HepG2 (cell line): ENCODE results near the gene NACC2. TPM values are rescaled to one million over a fixed set of nuclear protein-coding genes. Genes with fewer than 3 reads are reported as not detected.

Source experiments
- ATAC-seq: fragments of 200-7000 bp; cut with Tn5 transposase; 3 replicates; pipeline ENCODE4 v1.9.1; 2020; ENCODE audit warnings: mild to moderate bottlenecking, moderate library complexity
- BruUV-seq: library from RNA; stranded (reverse); fragments of 400-500 nt; replicated peaks from 2 replicates; lab custom pipeline; 2021; lab: Mats Ljungman, UMichigan
- CTCF ChIA-PET: fragments of 300-600 bp; formaldehyde crosslinking; extraction: SDS; loops from one replicate; lab custom pipeline; 2021; ENCODE audit warnings: low total read pairs, inconsistent platforms, low intra/inter-chr PET ratio; lab: Yijun Ruan, JAX
- POLR2A ChIA-PET: fragments of 350-600 bp; sonication (Branson Sonifier 250); formaldehyde crosslinking; loops from one replicate; lab custom pipeline; 2020; ENCODE audit warnings: antibody characterized with exemption, inconsistent platforms; lab: Yijun Ruan, JAX
- DNase-seq: peaks from one replicate; pipeline ENCODE4 v3.0.0-alpha.2; 2015; ENCODE audit warnings: low spot score
- FAIRE-seq: peaks from 3 replicates; lab custom pipeline; 2011; peaks lifted over from hg19 to GRCh38; lab: Jason Lieb, UNC
- H2AFZ ChIP-seq: one replicate; pipeline ENCODE4 v1.6.1; 2011; ENCODE audit warnings: low read length, inconsistent platforms
- H3K27ac ChIP-seq: fragments of 300-600 bp; 3 replicates; pipeline ENCODE4 v1.8.0; 2011; ENCODE audit warnings: mixed run types, mild to moderate bottlenecking, mixed read lengths, low read length, inconsistent platforms; ENCODE audit not compliant: insufficient read depth; ENCODE audit errors: extremely low read length
- H3K27me3 ChIP-seq, 2 experiments: fragments of 200-600 bp in 1 of 2; 2 replicates in 1 of 2; 3 replicates in 1 of 2; pipeline versions ENCODE4 v1.6.0 to v1.8.0; 2011; ENCODE audit warnings: low read length in 2 of 2, mild to moderate bottlenecking in 2 of 2, moderate library complexity in 2 of 2, inconsistent platforms in 1 of 2; ENCODE audit not compliant: insufficient read depth in 2 of 2, control insufficient read depth in 1 of 2
- H3K36me3 ChIP-seq, 2 experiments: fragments of 200-600 bp in 1 of 2; replicated peaks in 1 of 2; 2 replicates in 1 of 2; 3 replicates in 1 of 2; pipeline versions ENCODE4 v1.5.1 to v1.8.0; 2011; ENCODE audit warnings: low read length in 2 of 2, inconsistent platforms in 1 of 2; ENCODE audit not compliant: insufficient read depth in 2 of 2, control insufficient read depth in 1 of 2
- H3K4me1 ChIP-seq: 2 replicates; pipeline ENCODE4 v1.5.1; 2012; ENCODE audit warnings: low read length, inconsistent platforms; ENCODE audit not compliant: insufficient read depth
- H3K4me2 ChIP-seq: 2 replicates; pipeline ENCODE4 v1.6.0; 2011; ENCODE audit warnings: low read depth, low read length, inconsistent platforms
- H3K4me3 ChIP-seq, 3 experiments: fragments of 200-600 bp in 1 of 3; sonication (generic), shearing (Covaris generic) in 1 of 3; replicated peaks in 1 of 3; 2 replicates each; pipeline ENCODE4 v1.5.1; 2011 to 2016; ENCODE audit warnings: low read length in 3 of 3, inconsistent platforms in 2 of 3, low read depth in 2 of 3, mild to moderate bottlenecking in 2 of 3, control low read depth in 1 of 3, mixed read lengths in 1 of 3; ENCODE audit not compliant: insufficient read depth in 1 of 3
- H3K79me2 ChIP-seq: one replicate; pipeline ENCODE4 v1.6.1; 2011; ENCODE audit warnings: low read length, inconsistent platforms; ENCODE audit not compliant: insufficient read depth
- H3K9ac ChIP-seq: 2 replicates; pipeline ENCODE4 v1.6.0; 2011; ENCODE audit warnings: mild to moderate bottlenecking, low read depth, low read length, inconsistent platforms; ENCODE audit not compliant: insufficient read depth
- H3K9me3 ChIP-seq: 2 replicates; pipeline ENCODE4 v1.5.1; 2012; ENCODE audit warnings: mild to moderate bottlenecking, low read length
- H4K20me1 ChIP-seq: 2 replicates; pipeline ENCODE4 v1.6.0; 2011; ENCODE audit warnings: inconsistent platforms, mild to moderate bottlenecking, low read length, moderate library complexity; ENCODE audit not compliant: insufficient read depth
- ADNP ChIP-seq: sonication (generic); formaldehyde crosslinking; IDR thresholded peaks from 2 replicates; pipeline ENCODE4 v1.4.0; 2020; ENCODE audit warnings: missing genetic modification reagents
- ARID2 ChIP-seq: sonication (generic); formaldehyde crosslinking; IDR thresholded peaks from 2 replicates; pipeline ENCODE4 v1.8.1; 2022; ENCODE audit warnings: mild to moderate bottlenecking, missing genetic modification reagents, borderline replicate concordance
- ATRX ChIP-seq: sonication (generic); formaldehyde crosslinking; IDR thresholded peaks from 2 replicates; pipeline ENCODE4 v1.4.0; 2020; ENCODE audit warnings: missing genetic modification reagents, borderline replicate concordance
- CBX2 ChIP-seq, 2 experiments: fragments of 200-600 bp in 1 of 2; sonication (generic); formaldehyde crosslinking in 1 of 2; IDR thresholded peaks; 2 replicates each; pipeline versions ENCODE4 v1.7.0 to v1.8.1; 2018 to 2022; ENCODE audit warnings: low read depth in 2 of 2, low read length in 1 of 2, mild to moderate bottlenecking in 1 of 2, missing genetic modification reagents in 1 of 2
- FIP1L1 ChIP-seq: fragments of 200-400 bp; formaldehyde crosslinking; IDR thresholded peaks from 2 replicates; pipeline ENCODE4 v1.6.1; 2018; ENCODE audit warnings: low read depth, mild to moderate bottlenecking, low read length, moderate library complexity, borderline replicate concordance; ENCODE audit not compliant: insufficient read depth
- MEIS1 ChIP-seq: sonication (generic); formaldehyde crosslinking; IDR thresholded peaks from 2 replicates; pipeline ENCODE4 v1.9.0; 2021; ENCODE audit warnings: mild to moderate bottlenecking, missing genetic modification reagents, moderate library complexity, borderline replicate concordance
- RFXANK ChIP-seq: IDR thresholded peaks from 2 replicates; pipeline ENCODE4 v1.6.1; 2016
- YEATS2 ChIP-seq: sonication (generic); formaldehyde crosslinking; IDR thresholded peaks from 2 replicates; pipeline ENCODE4 v1.4.0; 2020; ENCODE audit warnings: missing genetic modification reagents, borderline replicate concordance
- ZNF772 ChIP-seq: sonication (generic); formaldehyde crosslinking; IDR thresholded peaks from 2 replicates; pipeline ENCODE4 v1.5.0; 2020; ENCODE audit warnings: mild to moderate bottlenecking, missing genetic modification reagents
- ZNF878 ChIP-seq: sonication (generic); formaldehyde crosslinking; IDR thresholded peaks from 2 replicates; pipeline ENCODE4 v1.8.1; 2023; ENCODE audit warnings: mild to moderate bottlenecking, missing genetic modification reagents, moderate library complexity
- WGBS: methylation state at CpG from one replicate; pipeline ENCODE4 v1.1.6; 2017; ENCODE audit warnings: low lambda C conversion rate; 5-methylcytosine and 5-hydroxymethylcytosine counted together
- in situ Hi-C: cut with HindIII; loops from 2 replicates; pipeline ENCODE4 v1.10.0; 2017; ENCODE audit warnings: low pct_unique_long_range_greater_than_20kb; ENCODE audit not compliant: extremely low pct_ligation_motif_present
- intact Hi-C: fragments of 100-400 bp; cut with micrococcal nuclease; formaldehyde crosslinking; loops from one replicate; pipeline ENCODE4 v1.10.0; 2022; ENCODE audit not compliant: unreplicated experiment
- polyA plus RNA-seq, 8 experiments: library from polyadenylated mRNA; depleted of rRNA in 3 of 8; stranded (reverse) in 7 of 8; unstranded in 1 of 8; fragments of >200 nt; fragmentation: Illumina TruSeq in 4 of 8; extraction: Trizol in 4 of 8; gene quantifications; 2 replicates each; pipeline versions ENCODE4 v1.2.1 to v1.2.3, GENCODE V29; 2011 to 2016; ENCODE audit warnings: low read depth in 4 of 8, missing spikeins in 1 of 8, mixed read lengths in 1 of 8; ENCODE audit not compliant: insufficient read depth in 1 of 8
- total RNA-seq, 5 experiments: library from RNA; depleted of rRNA; stranded (reverse); fragments of >200 nt; fragmentation: Illumina TruSeq; extraction: Trizol; gene quantifications; 2 replicates each; pipeline ENCODE4 v1.2.3, GENCODE V29; 2016; ENCODE audit warnings: low read depth in 1 of 5
- TF ChIP-seq, protein P1 (sequence below): sonication (generic); formaldehyde crosslinking; IDR thresholded peaks from 2 replicates; pipeline ENCODE4 v1.5.1; 2020; ENCODE audit warnings: missing genetic modification reagents, mild to moderate bottlenecking, borderline replicate concordance
- TF ChIP-seq, protein P2 (sequence below): IDR thresholded peaks from 2 replicates; pipeline ENCODE4 v1.6.1; 2016; ENCODE audit warnings: low read depth, control low read depth
- TF ChIP-seq, protein P3 (sequence below): sonication (generic); formaldehyde crosslinking; IDR thresholded peaks from 2 replicates; pipeline ENCODE4 v1.4.0; 2020; ENCODE audit warnings: missing genetic modification reagents
- TF ChIP-seq, protein P4 (sequence below): sonication (generic); formaldehyde crosslinking; IDR thresholded peaks from 2 replicates; pipeline ENCODE4 v1.8.1; 2023; ENCODE audit warnings: mild to moderate bottlenecking, inconsistent platforms, moderate library complexity, missing genetic modification reagents, borderline replicate concordance

Gene NACC2
- total and polyA plus RNA-seq, 2 of the 13 experiments (the other 11 are each of a cell fraction or from before 2014, with no cell fraction given) = 5.9 to 12.3 TPM

DNA sequence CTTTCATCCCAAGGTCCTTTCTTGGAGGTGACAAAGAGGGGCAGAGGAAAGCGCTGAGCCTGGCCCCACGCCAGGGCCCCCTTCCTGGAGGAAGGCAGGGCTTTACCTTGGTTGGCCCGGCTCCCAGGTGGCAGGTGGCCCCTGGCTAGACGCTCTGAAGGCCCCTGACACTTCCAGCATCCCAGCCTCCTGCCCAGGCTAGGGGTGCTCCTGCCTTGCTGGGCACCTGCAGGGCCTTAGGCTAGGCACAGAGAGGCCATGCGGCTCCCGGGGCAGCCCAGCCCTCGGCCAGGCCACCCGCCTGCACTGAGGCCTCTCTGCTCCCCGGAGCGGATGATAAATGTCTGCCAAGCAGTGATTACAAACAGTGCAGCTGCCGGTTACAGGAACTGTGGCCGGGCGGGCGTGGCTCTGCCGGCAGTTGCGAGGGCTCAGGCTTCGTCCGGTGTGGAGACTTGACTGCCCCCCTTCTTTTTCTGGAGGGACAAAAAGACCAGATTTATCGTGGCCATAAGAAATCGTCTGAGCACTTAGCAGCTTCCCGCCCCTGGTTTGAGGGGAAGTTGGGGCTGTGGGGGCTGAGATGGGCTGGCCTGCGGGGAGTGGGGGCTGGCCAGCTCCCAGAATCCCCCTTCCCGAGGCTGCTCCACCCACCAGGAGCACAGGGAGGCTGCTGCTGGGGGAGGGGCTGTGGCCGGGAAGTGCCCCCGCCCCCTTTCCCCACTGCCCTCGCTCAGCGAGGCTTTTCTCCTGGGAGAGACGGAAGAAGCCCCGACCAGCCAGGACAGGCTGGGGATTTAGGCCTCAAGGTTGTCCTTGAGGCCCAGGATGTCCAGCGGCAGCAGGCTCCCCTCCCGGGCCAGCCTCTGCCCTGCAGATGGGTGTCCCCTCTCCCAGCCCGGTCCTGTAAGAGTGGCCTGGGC lies 102.3 kb downstream of the NACC2 start:
- peaks cover 72% of the 10 kb centered on the region for H3K4me1 ChIP-seq
- no peak overlapping the region for H2AFZ ChIP-seq
- in situ Hi-C loops = loop anchor here (25.0 kb wide), 1 partner anchor 270 kb away; no protein-coding TSS in a partner anchor
- peak overlapping the region; percentile 99 for H3K4me2 ChIP-seq
- H3K27me3 ChIP-seq = peaks cover 2 to 19% of the 10 kb centered on the region in 2 experiments; a peak in 3 of 5 replicates
- ChIA-PET CTCF (no interaction called here), POLR2A (interaction anchor here (0.8 to 4.6 kb wide), 12 partner anchors 10 to 126 kb away, joined by 3 to 99 read pairs (median 26); partner anchors contain the start of genes NACC2 and TMEM250)
- H3K9me3 ChIP-seq = no peaks in the 10 kb centered on the region
- ATAC-seq = peak; percentile 38
- peak overlapping the region; percentile 65 to 88 (median 74) for H3K4me3 ChIP-seq
- no peaks in the 10 kb centered on the region for H4K20me1 ChIP-seq
- H3K9ac ChIP-seq = peak overlapping the region; percentile 94
- BruUV-seq = no TSS peak
- WGBS = 0% methylated on average over 13 of the region's 32 CpGs
- peak; percentile 81 for DNase-seq
- intact Hi-C loops = loop anchor here (1.0 to 5.0 kb wide), 2 partner anchors 16 to 60 kb away; no protein-coding TSS in a partner anchor
- H3K79me2 ChIP-seq = no peaks in the 10 kb centered on the region
- no peaks in the 10 kb centered on the region for H3K36me3 ChIP-seq
- FAIRE-seq = peak; percentile 70
- peak overlapping the region; percentile 98 for H3K27ac ChIP-seq
- TF ChIP-seq, protein P1, sequence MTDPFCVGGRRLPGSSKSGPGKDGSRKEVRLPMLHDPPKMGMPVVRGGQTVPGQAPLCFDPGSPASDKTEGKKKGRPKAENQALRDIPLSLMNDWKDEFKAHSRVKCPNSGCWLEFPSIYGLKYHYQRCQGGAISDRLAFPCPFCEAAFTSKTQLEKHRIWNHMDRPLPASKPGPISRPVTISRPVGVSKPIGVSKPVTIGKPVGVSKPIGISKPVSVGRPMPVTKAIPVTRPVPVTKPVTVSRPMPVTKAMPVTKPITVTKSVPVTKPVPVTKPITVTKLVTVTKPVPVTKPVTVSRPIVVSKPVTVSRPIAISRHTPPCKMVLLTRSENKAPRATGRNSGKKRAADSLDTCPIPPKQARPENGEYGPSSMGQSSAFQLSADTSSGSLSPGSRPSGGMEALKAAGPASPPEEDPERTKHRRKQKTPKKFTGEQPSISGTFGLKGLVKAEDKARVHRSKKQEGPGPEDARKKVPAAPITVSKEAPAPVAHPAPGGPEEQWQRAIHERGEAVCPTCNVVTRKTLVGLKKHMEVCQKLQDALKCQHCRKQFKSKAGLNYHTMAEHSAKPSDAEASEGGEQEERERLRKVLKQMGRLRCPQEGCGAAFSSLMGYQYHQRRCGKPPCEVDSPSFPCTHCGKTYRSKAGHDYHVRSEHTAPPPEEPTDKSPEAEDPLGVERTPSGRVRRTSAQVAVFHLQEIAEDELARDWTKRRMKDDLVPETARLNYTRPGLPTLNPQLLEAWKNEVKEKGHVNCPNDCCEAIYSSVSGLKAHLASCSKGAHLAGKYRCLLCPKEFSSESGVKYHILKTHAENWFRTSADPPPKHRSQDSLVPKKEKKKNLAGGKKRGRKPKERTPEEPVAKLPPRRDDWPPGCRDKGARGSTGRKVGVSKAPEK (CRISPR knock-in tag) = no peak
- TF ChIP-seq FIP1L1 = no peak
- TF ChIP-seq ARID2 (CRISPR knock-in tag) = no peak
- TF ChIP-seq ADNP = no peak
- TF ChIP-seq RFXANK = peak; percentile 58; the same call in 1 of the 2 replicates
- TF ChIP-seq, protein P2, sequence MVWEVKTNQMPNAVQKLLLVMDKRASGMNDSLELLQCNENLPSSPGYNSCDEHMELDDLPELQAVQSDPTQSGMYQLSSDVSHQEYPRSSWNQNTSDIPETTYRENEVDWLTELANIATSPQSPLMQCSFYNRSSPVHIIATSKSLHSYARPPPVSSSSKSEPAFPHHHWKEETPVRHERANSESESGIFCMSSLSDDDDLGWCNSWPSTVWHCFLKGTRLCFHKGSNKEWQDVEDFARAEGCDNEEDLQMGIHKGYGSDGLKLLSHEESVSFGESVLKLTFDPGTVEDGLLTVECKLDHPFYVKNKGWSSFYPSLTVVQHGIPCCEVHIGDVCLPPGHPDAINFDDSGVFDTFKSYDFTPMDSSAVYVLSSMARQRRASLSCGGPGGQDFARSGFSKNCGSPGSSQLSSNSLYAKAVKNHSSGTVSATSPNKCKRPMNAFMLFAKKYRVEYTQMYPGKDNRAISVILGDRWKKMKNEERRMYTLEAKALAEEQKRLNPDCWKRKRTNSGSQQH (CRISPR knock-in tag) = 0 out of 2 replicates have a peak, but pooled peaks have one; percentile 30
- TF ChIP-seq ATRX (CRISPR knock-in tag) = no peak
- peak; percentile 78 for TF ChIP-seq YEATS2
- TF ChIP-seq, protein P3, sequence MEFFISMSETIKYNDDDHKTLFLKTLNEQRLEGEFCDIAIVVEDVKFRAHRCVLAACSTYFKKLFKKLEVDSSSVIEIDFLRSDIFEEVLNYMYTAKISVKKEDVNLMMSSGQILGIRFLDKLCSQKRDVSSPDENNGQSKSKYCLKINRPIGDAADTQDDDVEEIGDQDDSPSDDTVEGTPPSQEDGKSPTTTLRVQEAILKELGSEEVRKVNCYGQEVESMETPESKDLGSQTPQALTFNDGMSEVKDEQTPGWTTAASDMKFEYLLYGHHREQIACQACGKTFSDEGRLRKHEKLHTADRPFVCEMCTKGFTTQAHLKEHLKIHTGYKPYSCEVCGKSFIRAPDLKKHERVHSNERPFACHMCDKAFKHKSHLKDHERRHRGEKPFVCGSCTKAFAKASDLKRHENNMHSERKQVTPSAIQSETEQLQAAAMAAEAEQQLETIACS (CRISPR knock-in tag) = no peak
- TF ChIP-seq MEIS1 = no peak
- TF ChIP-seq ZNF772 = no peak
- TF ChIP-seq, protein P4, sequence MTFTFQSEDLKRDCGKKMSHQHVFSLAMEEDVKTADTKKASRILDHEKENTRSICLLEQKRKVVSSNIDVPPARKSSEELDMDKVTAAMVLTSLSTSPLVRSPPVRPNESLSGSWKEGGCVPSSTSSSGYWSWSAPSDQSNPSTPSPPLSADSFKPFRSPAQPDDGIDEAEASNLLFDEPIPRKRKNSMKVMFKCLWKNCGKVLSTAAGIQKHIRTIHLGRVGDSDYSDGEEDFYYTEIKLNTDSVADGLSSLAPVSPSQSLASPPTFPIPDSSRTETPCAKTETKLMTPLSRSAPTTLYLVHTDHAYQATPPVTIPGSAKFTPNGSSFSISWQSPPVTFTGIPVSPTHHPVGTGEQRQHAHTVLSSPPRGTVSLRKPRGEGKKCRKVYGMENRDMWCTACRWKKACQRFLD (CRISPR knock-in tag) = no peak; the same call in 1 of the 2 replicates
- TF ChIP-seq ZNF878 (CRISPR knock-in tag) = peak; percentile 85
- no peak for TF ChIP-seq CBX2 (IDR thresholded peaks at IDR 0.05; ENCODE audit: low read depth, low read length)
- no peak for TF ChIP-seq CBX2 (CRISPR knock-in tag; IDR thresholded peaks at IDR 0.05; ENCODE audit: low read depth)
